Glutamatergic neuron (in vitro differentiated cells): Measurements from ENCODE around the gene SPATS1. TPM values are rescaled to one million over a fixed set of nuclear protein-coding genes. Genes with fewer than 3 reads are reported as not detected.
"Not testable (repeated sequence)": the region's sequence is repeated elsewhere in the genome, so short reads cannot be mapped to it uniquely, and the experiment has no call there.

ENCODE experiments used
- DNase-seq: peaks from one replicate; pipeline ENCODE4 v3.0.0; 2022
- H3K27ac Mint-ChIP-seq: one replicate; pipeline ENCODE4 v1.8.0; 2020; ENCODE audit warnings: mild to moderate bottlenecking, mixed read lengths, inconsistent platforms; ENCODE audit not compliant: unreplicated experiment
- H3K27me3 Mint-ChIP-seq: one replicate; pipeline ENCODE4 v1.8.0; 2020; ENCODE audit warnings: mild to moderate bottlenecking, moderate library complexity, mixed read lengths, inconsistent platforms; ENCODE audit not compliant: unreplicated experiment
- H3K36me3 Mint-ChIP-seq: one replicate; pipeline ENCODE4 v1.8.0; 2020; ENCODE audit warnings: mild to moderate bottlenecking, mixed read lengths, inconsistent platforms; ENCODE audit not compliant: unreplicated experiment
- H3K4me1 Mint-ChIP-seq: one replicate; pipeline ENCODE4 v1.8.0; 2020; ENCODE audit warnings: mild to moderate bottlenecking, low read depth, mixed read lengths, inconsistent platforms; ENCODE audit not compliant: unreplicated experiment
- H3K4me3 Mint-ChIP-seq: one replicate; pipeline ENCODE4 v1.8.0; 2020; ENCODE audit warnings: mild to moderate bottlenecking, mixed read lengths, inconsistent platforms; ENCODE audit not compliant: unreplicated experiment
- H3K9me3 Mint-ChIP-seq: one replicate; pipeline ENCODE4 v1.8.0; 2020; ENCODE audit warnings: mild to moderate bottlenecking, moderate library complexity, mixed read lengths, inconsistent platforms; ENCODE audit not compliant: unreplicated experiment
- CTCF ChIP-seq: fragments of 200-600 bp; sonication (generic); IDR thresholded peaks from one replicate; pipeline ENCODE4 v1.5.0; 2021; ENCODE audit not compliant: partially characterized antibody, unreplicated experiment
- total RNA-seq: library from RNA; stranded (reverse); fragmentation: NEBNext Ultra II Directional; extraction: Animal tissue kit (Norgen Biotek cat#: 25700); gene quantifications from one replicate; pipeline ENCODE4 v1.2.1, GENCODE V29; 2021; ENCODE audit not compliant: unreplicated experiment

SPATS1 gene
- total RNA-seq, 1 donor from 2014 or later, result not detected

GRCh38 chr6:44315516-44315915 is 26.9 kb upstream of the SPATS1 start:
- Mint-ChIP-seq H3K9me3 (peaks cover 15% of the 10 kb centered on the region), H3K27ac (no peak overlapping the region), H3K27me3 (peaks cover 1% of the 10 kb centered on the region), H3K4me1 (peaks cover 33% of the 10 kb centered on the region), H3K4me3 (no peak overlapping the region), H3K36me3 (no peaks in the 10 kb centered on the region)
- no peak for DNase-seq
- no peak for TF ChIP-seq CTCF

GRCh38 chr6:44315951-44316350 is 26.5 kb upstream of the SPATS1 start:
- H3K27me3 Mint-ChIP-seq, result peaks cover 1% of the 10 kb centered on the region
- no peak overlapping the region for H3K4me3 Mint-ChIP-seq
- peak overlapping the region; percentile 15 for H3K27ac Mint-ChIP-seq
- H3K4me1 Mint-ChIP-seq, result peaks cover 33% of the 10 kb centered on the region
- H3K36me3 Mint-ChIP-seq, result no peaks in the 10 kb centered on the region
- H3K9me3 Mint-ChIP-seq, result peaks cover 15% of the 10 kb centered on the region
- DNase-seq, result no peak
- no peak for TF ChIP-seq CTCF

DNA sequence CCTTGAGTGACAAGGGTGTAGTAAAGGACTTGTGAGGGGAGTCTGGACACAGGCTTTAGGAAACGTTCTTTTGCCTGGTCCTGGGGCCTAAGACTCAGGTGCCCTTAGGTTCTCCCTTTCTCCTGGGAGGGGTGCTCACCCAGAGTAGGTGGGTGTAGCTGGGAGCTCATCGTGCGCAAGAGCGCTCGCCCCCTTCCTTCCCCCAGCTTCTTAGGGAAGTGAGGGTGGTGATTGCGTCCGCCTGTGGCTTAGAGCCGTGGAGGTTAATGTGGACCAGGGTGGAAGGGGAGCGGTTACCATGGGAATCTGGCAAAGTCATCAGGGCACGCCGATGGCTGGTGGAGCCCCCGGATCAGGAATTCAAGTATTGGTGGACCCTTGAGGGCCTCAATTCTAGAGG is 26.0 kb upstream of the SPATS1 start:
- Mint-ChIP-seq H3K27me3 (peaks cover 1% of the 10 kb centered on the region), H3K4me3 (peak overlapping the region; percentile 25), H3K9me3 (peaks cover 15% of the 10 kb centered on the region), H3K27ac (peak overlapping the region; percentile 50), H3K36me3 (no peaks in the 10 kb centered on the region), H3K4me1 (peaks cover 33% of the 10 kb centered on the region)
- no peak for DNase-seq
- TF ChIP-seq CTCF, result no peak

GRCh38 chr6:44317136-44317631 is 25.3 kb upstream of the SPATS1 start:
- peaks cover 26% of the 10 kb centered on the region for H3K4me1 Mint-ChIP-seq
- H3K9me3 Mint-ChIP-seq, result peaks cover 13% of the 10 kb centered on the region
- H3K4me3 Mint-ChIP-seq, DNase-seq, H3K27me3 Mint-ChIP-seq, H3K36me3 Mint-ChIP-seq: not testable (repeated sequence)
- H3K27ac Mint-ChIP-seq, result peak overlapping the region; percentile 65

- Mint-ChIP-seq H3K4me3 (no peak overlapping the region), H3K27ac (no peak overlapping the region), H3K4me1 (peaks cover 18% of the 10 kb centered on the region), H3K36me3 (no peaks in the 10 kb centered on the region), H3K9me3 (peaks cover 7% of the 10 kb centered on the region), H3K27me3 (peaks cover 1% of the 10 kb centered on the region)
- no peak for DNase-seq
- TF ChIP-seq CTCF, result no peak
Measured at GRCh38 chr6:44321210-44321609, 21.2 kb upstream of the SPATS1 start.

GRCh38 chr6:44327096-44327495 is 15.4 kb upstream of the SPATS1 start:
- H3K36me3 Mint-ChIP-seq, result no peaks in the 10 kb centered on the region
- H3K27me3 Mint-ChIP-seq, result peaks cover 5% of the 10 kb centered on the region
- no peak for TF ChIP-seq CTCF
- DNase-seq, result no peak
- H3K9me3 Mint-ChIP-seq, result peaks cover 10% of the 10 kb centered on the region
- peaks cover 23% of the 10 kb centered on the region for H3K4me1 Mint-ChIP-seq
- H3K4me3 Mint-ChIP-seq, result no peak overlapping the region
- H3K27ac Mint-ChIP-seq, result peak overlapping the region; percentile 87
